ENCODE measurements around the gene RGS6.

Gene RGS6

DNA sequence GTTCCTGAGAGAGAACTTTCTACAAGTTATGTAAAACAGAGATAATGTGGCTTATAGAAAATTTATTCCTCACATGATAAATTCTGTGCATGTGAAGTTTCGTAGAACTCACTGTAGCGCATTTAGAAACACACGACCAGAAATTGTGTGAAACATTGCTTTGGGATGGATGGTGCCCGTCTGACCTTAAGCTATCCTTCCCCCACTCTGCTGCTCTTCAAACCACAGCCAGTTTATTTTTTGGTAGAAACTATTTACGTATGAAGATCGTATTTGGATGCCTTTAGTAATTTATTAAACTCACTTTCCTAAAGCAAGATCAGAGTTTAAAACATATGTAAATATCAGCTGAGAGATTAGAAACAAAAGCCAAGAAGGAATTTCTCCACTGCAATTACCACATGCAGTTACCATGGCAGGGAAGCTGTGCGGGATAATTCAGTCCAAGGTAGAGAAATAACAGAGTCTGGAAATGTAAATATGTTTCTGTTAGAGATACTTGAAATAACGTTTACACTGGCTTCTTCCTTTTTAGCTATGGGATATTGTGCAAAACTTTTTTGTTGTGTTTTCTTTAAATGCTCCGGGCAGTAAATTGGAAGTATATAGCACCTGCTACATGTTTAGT lies 382.7 kb downstream of the RGS6 start:
- no peak for DNase-seq (ENCODE audit: low read depth)

DNA sequence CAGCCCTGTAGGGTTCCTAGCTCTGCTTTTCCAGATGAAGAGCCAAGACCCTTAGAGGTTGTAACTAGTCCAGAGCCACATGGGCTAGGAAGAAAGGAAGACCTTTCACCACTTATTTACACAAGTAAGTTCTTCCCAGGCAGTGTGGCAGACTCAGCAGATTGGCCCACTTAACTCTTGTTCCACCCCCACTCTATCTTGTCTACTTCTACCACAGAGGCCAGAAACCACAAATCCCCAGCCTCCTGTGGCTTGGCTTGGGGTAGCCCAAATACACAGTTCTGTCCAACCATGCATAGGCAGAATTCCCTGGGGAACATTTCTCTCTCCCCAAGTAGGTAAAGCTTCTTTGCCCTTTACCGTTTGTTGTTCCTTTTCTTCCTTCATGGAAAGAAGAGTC lies 383.5 kb downstream of the RGS6 start:
- DNase-seq (ENCODE audit: low read depth): no peak

DNA sequence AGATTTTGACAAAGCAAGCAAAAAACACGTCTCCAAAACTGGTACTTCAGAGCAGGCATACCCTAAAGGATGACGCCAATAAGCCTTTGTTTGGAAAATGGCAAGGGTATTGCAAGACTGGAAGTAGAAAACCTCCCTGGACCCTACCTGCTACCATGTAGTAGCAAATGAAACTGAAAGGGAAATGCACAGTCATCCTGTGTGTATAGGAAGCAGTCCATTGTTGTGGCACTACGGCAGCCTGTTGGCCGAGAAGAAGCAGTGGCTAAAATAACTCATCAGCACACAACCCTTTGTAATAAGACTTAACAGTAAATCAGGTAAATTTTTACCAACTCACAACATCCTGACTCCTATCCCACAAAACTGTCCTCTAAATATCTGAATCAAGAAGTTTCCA lies 386.4 kb downstream of the RGS6 start:
- no peak for DNase-seq (ENCODE audit: low read depth)

DNA sequence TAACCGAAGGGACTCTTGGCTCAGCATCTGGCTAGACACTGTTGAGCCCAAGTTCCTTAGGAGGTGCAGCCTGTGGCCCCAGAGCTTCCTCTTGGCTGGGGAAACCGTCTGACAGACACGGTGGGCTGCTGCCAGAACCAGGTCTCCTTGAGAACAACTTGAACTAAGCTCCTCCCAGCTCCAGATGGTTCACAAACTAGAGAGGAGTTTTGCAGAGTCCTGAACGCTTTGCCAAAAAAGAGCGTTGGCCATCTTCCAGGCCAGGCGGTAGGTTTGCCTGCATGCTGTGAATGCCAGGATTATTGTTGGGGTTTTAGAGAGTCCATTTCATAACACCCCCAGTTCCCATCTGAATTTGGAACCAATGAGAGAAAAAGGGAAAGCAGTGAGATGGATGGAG lies 399.8 kb downstream of the RGS6 start:
- DNase-seq (ENCODE audit: low read depth): no peak

DNA sequence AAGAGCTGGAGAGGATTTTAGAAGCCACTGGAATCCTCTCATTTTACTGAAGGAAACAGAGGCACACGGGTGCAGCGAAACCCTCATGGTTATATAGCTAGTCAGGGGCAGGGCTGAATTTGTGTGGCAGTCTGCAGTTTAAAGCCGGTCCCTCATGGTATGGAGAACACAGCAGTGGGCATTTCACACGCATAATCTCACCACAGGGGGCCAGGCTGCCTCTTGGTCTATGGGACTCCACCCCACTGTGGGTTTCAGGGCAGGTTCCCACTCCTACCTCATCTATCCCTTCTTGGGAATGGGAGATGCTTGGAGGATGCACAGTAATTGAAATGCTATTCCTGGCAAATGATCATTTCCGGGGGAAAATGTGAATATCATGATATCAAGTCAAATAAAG lies 400.6 kb downstream of the RGS6 start:
- DNase-seq (ENCODE audit: low read depth): no peak

DNA sequence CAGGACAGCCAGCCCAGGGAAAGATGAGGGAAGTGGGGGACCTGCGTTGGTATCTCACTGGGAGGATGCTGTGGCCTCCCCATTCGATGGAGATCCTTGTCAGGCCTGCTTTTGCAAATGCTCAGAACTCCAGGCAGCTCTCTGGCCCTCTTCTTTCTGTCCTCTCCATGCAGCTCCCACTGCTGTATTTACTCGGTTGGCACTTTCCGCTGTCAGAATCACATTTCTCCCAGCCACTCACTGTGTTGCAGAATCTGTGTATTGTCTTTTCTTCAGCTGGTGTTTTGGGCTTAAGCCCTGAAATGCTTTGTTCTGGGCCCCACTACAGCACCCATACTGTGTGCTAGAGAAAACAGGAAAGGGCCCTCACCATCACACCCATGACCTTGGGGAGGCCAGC lies 401.1 kb downstream of the RGS6 start:
- DNase-seq (ENCODE audit: low read depth): no peak

DNA sequence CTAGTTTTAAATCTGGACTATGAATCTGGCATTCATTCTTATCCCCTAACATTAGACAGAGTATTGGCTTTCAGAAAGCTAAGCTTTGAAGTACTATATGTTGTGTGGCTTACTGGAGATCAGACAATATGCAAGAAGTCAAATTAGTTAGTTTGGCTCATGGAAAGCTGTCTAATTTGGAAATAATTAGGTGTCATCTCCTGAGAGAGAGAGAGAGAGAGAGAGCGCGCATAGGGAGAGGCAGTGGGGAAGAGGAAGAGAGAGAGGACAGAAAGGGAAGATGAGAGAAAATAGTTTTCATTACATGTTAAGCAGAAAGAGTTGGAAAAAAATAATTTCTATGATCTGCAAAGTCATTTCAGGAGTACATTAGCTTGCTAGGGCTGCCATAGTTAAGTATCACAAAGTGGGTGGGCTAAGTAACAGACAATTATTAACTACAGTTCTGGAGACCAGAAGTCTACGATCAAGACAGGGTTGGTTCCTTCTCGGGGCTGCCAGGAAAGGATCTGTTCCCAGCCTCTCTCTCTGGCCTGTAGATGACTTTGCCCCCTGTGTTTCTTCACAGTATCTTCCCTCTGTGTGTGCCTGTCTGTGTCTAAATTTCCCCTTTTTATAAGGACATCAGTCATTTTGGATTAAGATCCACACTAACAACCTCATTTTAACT lies 404.2 kb downstream of the RGS6 start:
- no peak for DNase-seq (ENCODE audit: low read depth)

DNA sequence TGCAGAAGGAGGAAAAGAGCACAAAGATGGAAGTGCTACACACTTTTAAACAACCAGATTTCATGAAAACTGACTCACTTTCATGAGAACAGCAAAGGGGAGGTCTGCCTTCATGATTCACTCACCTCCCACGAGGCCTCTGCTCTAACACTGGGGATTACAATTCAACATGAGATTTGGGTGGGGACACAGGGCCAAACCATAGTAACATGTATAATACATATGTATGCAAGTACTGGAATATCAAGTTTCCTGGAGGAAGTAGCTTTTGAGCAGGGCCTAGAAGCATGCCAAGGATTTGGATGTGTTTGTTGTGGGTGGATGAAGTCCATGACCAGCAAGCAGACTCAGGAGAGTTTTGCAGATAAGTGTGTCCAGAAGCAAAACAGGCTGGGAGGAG lies 409.0 kb downstream of the RGS6 start:
- DNase-seq (ENCODE audit: low read depth): no peak

DNA sequence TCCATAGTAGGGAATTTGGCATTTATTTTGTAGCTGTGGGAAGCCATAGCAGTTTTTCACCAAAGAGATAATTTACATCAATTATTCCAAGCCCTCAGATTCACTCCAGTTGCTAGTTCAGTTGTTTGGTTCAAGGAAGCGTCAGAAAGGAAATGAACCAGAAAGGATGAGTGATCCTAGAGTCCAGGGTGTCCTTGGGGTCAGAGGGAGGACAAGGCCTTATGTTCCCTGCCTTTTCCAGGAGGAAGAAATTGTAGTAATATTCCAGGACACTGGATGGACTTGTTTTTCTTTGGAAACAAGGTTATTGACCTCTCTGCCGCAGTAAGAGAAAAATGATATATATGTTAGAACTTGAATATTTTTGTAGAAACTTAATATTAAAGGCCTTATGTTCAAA lies 409.5 kb downstream of the RGS6 start:
- DNase-seq (ENCODE audit: low read depth): no peak

DNA sequence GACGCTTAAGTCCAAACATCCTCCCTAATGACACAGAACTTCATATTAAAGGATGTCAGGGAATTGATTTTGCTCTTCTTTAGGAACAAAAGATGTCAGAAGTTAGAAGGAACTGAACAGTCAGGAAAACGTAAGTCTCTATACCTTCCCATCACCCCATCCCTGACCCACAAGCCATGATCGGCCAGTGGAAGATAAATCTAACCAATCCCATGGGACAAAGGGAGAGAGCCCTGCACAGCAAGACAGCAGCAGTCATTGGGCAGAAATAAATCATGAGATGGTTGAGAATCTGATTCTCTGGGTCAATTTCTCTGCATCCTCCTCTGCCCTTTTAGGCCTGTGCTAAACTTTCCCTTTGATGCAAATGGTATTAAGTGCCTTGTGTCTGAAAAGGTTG lies 414.9 kb downstream of the RGS6 start:
- DNase-seq (ENCODE audit: low read depth): no peak

DNA sequence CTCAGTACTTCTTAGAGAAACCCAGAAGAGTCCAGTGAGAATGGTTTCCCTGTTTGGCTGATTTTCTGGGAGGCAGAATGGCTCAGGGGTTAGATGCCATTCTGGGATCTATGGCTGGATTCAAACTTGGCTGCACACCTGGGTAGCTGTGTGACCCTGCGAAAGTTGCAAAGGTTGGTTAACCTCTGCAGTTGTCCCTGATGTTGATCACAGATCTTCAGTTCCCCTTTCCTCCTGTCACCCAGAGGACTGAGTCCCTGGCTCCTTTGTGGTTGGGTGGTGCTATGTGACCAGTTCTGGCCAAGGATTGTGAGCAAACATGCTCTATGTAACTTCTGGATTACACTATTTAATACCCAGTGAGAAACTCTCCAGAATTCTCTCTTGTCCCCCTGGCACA lies 418.0 kb downstream of the RGS6 start:
- DNase-seq (ENCODE audit: low read depth): no peak

DNA sequence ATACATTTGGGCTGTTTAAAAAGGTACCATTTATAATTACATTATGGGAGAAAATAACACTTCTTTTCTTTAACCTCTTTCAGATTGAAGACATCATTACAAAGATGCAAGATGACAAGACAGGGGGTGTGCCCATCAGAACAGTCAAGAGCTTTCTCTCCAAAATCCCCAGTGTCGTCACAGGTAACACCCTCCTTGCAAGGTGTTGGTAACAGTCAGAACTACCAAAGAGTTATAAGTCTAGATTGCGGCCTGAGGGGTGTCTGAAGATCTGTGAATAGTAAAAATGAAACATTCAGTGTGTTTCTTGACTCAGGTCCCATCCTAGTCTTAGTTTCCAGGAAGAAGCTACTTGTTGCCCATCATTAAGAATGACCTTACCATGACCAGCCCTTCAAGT lies 419.8 kb downstream of the RGS6 start:
- no peak for DNase-seq (ENCODE audit: low read depth)

DNA sequence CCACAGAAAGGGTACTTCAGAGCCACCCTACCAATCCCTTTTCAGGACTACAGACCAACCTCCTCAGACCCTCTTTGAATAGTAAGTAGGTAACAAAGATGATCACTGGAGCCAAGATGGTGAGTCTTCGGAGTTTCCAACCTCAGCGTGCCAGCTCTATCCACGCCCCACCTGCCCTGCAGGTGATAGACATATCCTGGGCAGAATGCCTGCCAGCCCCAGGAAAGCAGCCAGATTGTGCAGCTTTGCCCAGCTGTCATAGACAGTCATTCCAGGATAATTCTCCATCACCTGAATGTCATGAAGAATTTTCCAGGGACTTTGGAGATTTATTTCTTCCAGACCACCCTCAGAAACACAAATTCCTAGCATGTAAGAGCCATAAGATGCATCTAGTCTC lies 434.4 kb downstream of the RGS6 start:
- no peak for DNase-seq (ENCODE audit: low read depth)

DNA sequence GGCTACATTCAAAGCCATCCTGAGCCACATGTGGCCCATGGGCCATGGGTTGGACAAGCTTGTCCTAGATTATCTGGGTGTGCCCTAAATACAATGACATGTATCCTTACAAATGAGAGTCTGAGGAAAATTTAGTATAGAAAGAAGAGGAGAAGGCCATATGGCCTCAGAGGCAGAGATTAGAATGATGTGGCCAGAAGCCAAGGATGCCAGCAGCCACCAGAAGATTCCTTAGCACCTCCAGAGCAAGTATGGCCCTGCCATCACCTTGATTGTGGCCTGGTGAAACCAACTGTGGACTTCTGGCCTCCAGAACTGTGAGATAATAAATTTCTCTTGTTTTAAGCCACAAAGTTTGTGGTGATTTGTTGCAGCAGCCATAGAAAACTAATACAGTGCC lies 436.9 kb downstream of the RGS6 start:
- no peak for DNase-seq (ENCODE audit: low read depth)

DNA sequence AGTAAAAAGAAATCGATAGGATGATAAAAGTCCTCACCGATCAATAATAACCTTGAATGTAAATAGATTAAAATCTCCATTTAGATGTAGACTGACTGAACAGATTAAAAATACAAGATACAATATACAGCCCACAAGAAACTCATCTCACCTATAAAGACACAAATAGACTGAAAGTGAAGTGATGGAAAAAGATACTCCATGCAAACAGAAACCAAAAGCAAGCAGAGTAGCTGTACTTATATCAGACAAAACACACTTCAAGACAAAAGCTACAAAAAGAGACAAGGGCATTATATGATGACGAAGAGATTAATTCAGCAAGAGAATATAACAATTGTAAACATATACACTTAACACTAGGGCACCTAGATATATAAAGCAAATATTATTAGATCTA lies 444.8 kb downstream of the RGS6 start:
- DNase-seq (ENCODE audit: low read depth): no peak

DNA sequence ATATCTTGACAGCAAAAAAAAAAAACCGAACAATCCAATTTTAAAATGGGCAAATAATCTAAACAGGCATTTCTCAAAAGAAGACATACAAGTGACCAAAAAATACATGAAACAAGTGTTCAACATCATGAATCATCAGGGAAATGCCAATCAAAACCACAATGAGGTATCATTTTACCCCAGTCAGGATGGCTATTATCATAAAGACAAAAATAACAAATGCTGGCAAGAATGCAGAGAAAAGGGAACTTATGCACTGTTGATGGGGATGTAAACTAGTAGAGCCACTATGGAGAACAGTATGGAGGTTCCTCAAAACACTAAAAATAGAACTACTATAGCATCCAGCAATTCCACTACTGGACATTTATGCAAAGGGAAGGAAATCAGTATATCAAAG lies 448.2 kb downstream of the RGS6 start:
- DNase-seq (ENCODE audit: low read depth): no peak

DNA sequence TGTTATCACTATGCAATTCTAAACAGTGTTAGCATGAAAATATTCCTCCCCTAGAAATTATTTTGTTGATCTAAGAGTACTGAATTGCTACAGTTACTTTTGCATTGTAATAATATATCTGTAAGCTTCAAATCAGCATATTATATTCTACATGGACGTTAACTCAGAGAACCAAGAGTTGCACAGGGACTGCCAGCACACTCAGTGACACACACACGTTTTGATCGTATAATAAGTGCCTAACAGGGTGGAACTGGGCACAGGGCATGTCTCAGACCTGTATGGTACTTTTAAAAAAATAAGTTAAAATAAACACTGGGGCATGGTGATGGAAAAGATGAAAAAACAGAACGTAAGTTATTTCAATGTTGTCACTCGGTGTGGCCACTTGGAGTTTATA lies 451.6 kb downstream of the RGS6 start:
- no peak for DNase-seq (ENCODE audit: low read depth)

DNA sequence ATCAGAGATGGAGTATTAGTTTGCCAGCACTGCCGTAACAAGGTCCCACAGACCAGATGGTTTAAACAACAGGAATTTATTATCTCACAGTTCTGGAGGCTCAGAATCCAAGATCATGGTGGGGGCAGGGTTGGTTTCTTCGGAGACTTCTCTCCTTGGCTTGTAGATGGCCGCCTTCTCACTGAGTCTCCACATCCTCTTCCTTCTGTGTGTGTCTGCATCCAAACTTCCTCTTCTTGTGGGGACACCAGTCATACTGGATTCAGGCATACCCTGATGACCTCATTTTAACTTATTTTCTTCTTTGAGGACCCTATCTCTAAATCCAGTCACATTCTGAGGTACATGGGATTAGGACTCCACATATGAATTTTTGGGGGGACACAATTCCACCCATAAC lies 455.5 kb downstream of the RGS6 start:
- no peak for DNase-seq (ENCODE audit: low read depth)

DNA sequence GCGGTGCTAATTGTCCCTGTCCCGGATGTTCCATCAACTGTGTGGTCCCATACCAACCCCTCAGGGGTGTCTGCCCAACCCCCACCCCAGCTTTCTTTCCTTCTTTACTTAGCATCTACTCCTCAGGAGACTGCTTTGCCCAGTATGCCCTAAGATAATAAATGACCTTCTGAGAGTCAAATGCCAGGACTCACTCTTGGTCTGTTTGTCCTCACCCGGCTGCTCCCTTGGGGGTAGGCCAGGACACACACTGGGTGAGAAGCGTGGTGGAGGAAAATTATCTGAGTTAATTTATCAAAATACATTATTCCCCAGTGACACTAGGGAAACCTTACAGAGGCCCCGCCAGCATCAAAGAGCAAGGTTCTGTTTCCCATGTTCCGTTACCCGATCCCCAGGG lies 457.0 kb downstream of the RGS6 start:
- no peak for DNase-seq (ENCODE audit: low read depth)

DNA sequence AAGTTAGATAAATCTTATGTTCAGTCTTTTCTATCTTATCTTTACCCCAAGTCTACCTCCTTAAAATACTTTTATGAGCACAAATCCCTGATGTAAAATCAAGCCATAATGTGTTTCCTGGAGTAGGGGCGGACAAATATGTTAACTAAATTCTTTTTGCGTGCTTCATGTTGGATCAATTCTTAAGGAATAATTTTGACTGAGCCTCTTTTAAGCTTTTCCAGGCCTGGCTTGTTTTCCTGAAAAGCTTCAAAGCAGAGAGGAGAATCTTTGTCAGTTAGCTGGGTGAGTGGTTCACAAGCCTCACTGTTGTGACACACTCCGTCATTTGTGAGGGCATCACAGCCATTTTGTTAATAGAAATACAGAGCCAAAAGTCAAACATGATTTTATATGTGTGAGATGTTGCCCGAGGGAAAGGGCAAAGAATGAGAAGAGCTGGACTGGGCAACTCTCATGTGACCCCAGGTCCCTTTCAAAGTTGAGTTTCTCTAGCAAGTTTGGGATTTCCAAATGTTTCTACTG lies 468.9 kb downstream of the RGS6 start:
- DNase-seq (ENCODE audit: low read depth): no peak

DNA sequence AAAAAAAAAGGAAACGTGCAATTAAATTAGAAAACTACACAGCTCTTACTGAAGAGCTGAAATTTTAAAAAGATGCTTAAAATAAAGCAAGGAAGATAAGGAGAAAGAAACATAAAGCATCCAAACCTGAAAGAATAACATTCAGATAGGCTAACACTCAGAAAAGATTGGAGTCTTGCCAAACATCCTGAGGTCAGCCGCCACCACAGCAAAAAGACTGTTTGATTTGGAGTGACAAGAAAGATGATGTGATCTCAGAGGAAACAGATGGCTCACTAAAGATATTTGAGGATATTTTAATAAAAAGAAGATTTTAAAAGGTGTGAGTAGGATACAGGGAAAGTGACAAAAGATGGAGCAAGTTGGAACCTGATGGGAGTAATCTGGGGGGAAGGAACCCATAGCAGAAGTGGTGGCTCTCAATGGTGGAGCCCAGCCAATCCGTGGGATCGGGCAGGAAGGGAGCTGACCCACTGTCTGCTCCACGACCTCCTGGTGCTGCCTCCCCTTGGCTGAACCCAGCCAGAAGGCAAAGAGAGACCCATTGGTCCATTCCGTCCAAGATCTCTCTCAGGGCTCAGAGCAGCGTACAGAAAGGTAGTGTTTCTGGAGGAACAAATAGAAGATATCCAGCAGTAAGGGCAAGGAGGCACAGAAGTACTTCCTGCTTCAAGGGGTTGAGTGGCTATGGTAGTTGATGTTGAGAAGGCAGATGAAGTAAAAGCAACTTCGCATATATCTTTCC lies 469.6 kb downstream of the RGS6 start:
- DNase-seq (ENCODE audit: low read depth): no peak

DNA sequence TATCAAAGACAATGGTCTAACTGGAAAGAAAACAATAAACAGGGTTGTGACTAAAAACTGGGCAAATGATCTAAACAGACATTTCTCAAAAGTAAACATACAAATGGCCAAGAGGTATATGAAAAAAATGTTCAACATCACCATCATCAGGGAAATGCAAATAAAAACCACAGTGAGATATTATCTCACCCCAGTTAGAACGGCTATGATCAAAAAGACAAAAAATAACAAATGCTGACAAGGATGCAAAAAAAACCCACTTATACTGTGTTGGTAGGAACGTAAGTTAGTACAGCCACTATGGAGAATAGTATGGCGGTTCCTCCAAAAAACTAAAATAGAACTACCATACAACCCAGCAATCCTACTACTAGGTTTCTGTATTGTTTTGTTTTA lies 470.1 kb downstream of the RGS6 start:
- no peak for DNase-seq (ENCODE audit: low read depth)

DNA sequence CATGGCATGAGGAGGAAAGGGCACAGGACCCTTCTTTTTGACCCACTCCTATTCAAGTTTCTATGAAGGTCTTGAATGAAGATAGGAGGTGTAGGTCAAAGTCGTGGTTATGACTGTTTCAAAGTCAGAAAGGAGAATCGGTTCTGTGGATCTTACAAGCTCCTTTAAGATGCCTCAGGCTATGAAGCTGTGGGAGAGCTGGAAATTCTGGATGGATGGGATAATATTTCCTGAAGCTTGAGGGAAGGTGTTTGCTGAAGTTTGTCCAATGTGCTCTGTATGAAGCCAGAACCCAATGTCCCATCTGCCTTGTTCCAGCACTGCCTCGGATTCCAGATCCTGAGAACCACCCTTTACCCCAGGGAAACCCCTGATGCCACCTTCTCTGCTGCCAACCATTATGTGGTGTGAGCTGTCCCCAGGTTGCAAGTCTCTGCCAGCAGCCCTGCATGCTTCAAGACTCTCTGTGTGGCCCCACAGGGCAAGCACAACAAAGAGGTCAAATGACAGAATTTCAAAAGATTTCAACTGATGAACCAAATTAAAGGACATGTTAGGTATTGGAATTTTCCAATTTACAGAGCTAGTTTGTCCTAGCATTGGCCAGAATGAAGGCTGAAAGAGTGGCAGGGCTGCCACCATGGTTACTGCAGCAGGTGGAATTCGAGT lies 472.0 kb downstream of the RGS6 start:
- DNase-seq (ENCODE audit: low read depth): no peak
